HL-60 (cell line): ENCODE data around the gene LRRC52.

Source experiments
- DNase-seq, 2 experiments: peaks; one replicate each; pipeline ENCODE4 v3.0.0-alpha.2; 2010 to 2020; ENCODE audit warnings: low read depth in 1 of 2, low spot score in 1 of 2
- H3K27ac ChIP-seq: fragments of 250-450 bp; sonication (Bioruptor Pico); replicated peaks from 2 replicates; pipeline ENCODE4 v1.5.1; 2020; ENCODE audit warnings: mild to moderate bottlenecking, moderate library complexity
- H3K27me3 ChIP-seq: fragments of 250-450 bp; sonication (Bioruptor Pico); 2 replicates; pipeline ENCODE4 v1.5.1; 2021; ENCODE audit warnings: mild to moderate bottlenecking, moderate library complexity; ENCODE audit not compliant: insufficient read depth, poor library complexity, severe bottlenecking
- H3K4me3 ChIP-seq: replicated peaks from 2 replicates; pipeline ENCODE4 v1.5.1; 2011; ENCODE audit warnings: mild to moderate bottlenecking, control low read depth, low read length; ENCODE audit not compliant: insufficient read depth
- CTCF ChIP-seq: IDR thresholded peaks from one replicate; pipeline ENCODE4 v1.5.1; 2011; ENCODE audit warnings: low read length, control low read depth, inconsistent platforms; ENCODE audit not compliant: insufficient read depth
- GABPA ChIP-seq: IDR thresholded peaks from 2 replicates; pipeline ENCODE4 v1.6.1; 2012; ENCODE audit warnings: low read depth
- POLR2AphosphoS5 ChIP-seq: IDR thresholded peaks from 2 replicates; pipeline ENCODE4 v1.6.1; 2012; ENCODE audit warnings: low read depth
- REST ChIP-seq: IDR thresholded peaks from 2 replicates; pipeline ENCODE4 v1.6.1; 2012; ENCODE audit warnings: low read depth; ENCODE audit not compliant: insufficient replicate concordance
- SPI1 ChIP-seq: IDR thresholded peaks from 2 replicates; pipeline ENCODE4 v1.6.1; 2012; ENCODE audit warnings: low read depth, mild to moderate bottlenecking, borderline replicate concordance
- long read RNA-seq: library from polyadenylated mRNA; unstranded; transcript quantifications from one replicate; pipeline ENCODE4 v2.0.0, GENCODE V29; 2020

The LRRC52 gene
- long read RNA-seq = 0 reads

GRCh38 chr1:165543532-165544438 is at the start of gene LRRC52:
Gene LRRC52, plus strand, starts transcription at chr1:165544000. Its CDS starts 297 bp downstream, at chr1:165544297.
- Histone ChIP-seq H3K27me3 (no peaks in the 10 kb centered on the region), H3K27ac (no peak within 1 kb of the TSS), H3K4me3 (no peak within 1 kb of the TSS)
- TF ChIP-seq CTCF (no peak), REST (no peak), POLR2AphosphoS5 (no peak), SPI1 (no peak), GABPA (no peak)
- no peak for DNase-seq

- Histone ChIP-seq H3K27ac (no peak overlapping the region), H3K4me3 (no peak overlapping the region), H3K27me3 (peaks cover 4% of the 10 kb centered on the region)
- TF ChIP-seq POLR2AphosphoS5 (no peak), SPI1 (no peak), GABPA (no peak), CTCF (no peak), REST (no peak)
- no peak for DNase-seq
These were observed 48.6 kb upstream of the LRRC52 start for GRCh38 chr1:165494949-165495857.

- TF ChIP-seq CTCF (no peak), POLR2AphosphoS5 (no peak), SPI1 (no peak), REST (no peak), GABPA (no peak)
- peaks cover 4% of the 10 kb centered on the region for H3K27me3 ChIP-seq
- no peak overlapping the region for H3K27ac ChIP-seq
- no peak overlapping the region for H3K4me3 ChIP-seq
- DNase-seq = no peak
These were observed 48.0 kb upstream of the LRRC52 start for GRCh38 chr1:165495858-165496205.
